GM12878 (cell line): ENCODE data around the gene TRABD.

ENCODE experiments used
- BCL11A ChIP-seq: IDR thresholded peaks from 2 replicates; pipeline ENCODE4 v1.6.1; 2011; ENCODE audit warnings: low read depth, low read length
- EZH2 ChIP-seq: IDR thresholded peaks from 2 replicates; pipeline ENCODE4 v1.6.1; 2012; ENCODE audit warnings: low read depth, mild to moderate bottlenecking, control low read depth, inconsistent platforms, low read length, borderline replicate concordance; ENCODE audit not compliant: control insufficient read depth
- LARP7 ChIP-seq: fragments of 450-650 bp; IDR thresholded peaks from 2 replicates; pipeline ENCODE4 v1.6.1; 2017; ENCODE audit warnings: mild to moderate bottlenecking
- MTA3 ChIP-seq: IDR thresholded peaks from 2 replicates; pipeline ENCODE4 v1.6.1; 2012; ENCODE audit warnings: low read length, inconsistent platforms, borderline replicate concordance
- NFXL1 ChIP-seq: fragments of 450-650 bp; IDR thresholded peaks from 2 replicates; pipeline ENCODE4 v1.6.1; 2017; ENCODE audit warnings: antibody characterized with exemption, mild to moderate bottlenecking, borderline replicate concordance
- POLR2A ChIP-seq: IDR thresholded peaks from 2 replicates; pipeline ENCODE4 v1.6.1; 2011; ENCODE audit warnings: low read depth, mild to moderate bottlenecking, low read length
- POLR2AphosphoS5 ChIP-seq: IDR thresholded peaks from 2 replicates; pipeline ENCODE4 v1.6.1; 2011; ENCODE audit warnings: mild to moderate bottlenecking, low read length, inconsistent platforms
- RB1 ChIP-seq: fragments of 450-650 bp; formaldehyde crosslinking; IDR thresholded peaks from 2 replicates; pipeline ENCODE4 v1.6.1; 2017; ENCODE audit warnings: mild to moderate bottlenecking, borderline replicate concordance
- RBBP5 ChIP-seq: fragments of 200-600 bp; sonication (generic); conservative IDR thresholded peaks from 2 replicates; pipeline ENCODE4 v1.6.1; 2016
- REST ChIP-seq: IDR thresholded peaks from 2 replicates; pipeline ENCODE4 v1.6.1; 2012; ENCODE audit warnings: mild to moderate bottlenecking, low read depth, low read length
- TF ChIP-seq, protein P1 (sequence below): IDR thresholded peaks from 2 replicates; pipeline ENCODE4 v1.6.1; 2011; ENCODE audit warnings: low read depth, mild to moderate bottlenecking, low read length, moderate library complexity, borderline replicate concordance; ENCODE audit errors: extremely low read depth

DNA sequence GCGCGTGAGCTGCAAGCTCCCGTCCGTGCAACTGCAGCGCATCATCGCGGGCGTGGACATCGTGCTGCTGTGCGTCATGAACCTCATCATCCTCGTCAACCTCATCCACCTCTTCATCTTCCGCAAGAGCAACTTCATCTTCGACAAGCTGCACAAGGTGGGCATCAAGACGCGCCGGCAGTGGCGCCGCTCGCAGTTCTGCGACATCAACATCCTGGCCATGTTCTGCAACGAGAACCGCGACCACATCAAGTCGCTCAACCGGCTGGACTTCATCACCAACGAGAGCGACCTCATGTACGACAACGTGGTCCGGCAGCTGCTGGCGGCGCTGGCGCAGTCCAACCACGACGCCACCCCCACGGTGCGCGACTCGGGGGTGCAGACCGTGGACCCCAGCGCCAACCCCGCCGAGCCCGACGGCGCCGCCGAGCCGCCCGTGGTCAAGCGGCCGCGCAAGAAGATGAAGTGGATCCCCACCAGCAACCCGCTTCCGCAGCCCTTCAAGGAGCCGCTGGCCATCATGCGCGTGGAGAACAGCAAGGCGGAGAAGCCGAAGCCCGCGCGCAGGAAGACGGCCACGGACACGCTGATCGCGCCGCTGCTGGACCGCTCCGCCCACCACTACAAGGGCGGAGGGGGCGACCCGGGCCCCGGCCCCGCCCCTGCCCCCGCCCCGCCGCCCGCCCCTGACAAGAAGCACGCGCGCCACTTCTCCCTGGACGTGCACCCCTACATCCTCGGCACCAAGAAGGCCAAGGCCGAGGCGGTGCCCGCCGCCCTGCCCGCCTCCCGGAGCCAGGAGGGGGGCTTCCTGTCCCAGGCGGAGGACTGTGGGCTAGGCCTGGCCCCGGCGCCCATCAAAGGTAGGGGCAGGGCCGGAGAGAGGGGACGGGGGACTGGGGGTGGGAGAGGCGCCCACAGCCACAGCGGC lies 7.9 kb upstream of the TRABD start:
- TF ChIP-seq POLR2AphosphoS5 = no peak
- no peak for TF ChIP-seq RBBP5
- no peak for TF ChIP-seq MTA3
- TF ChIP-seq POLR2A = no peak
- no peak for TF ChIP-seq EZH2
- no peak for TF ChIP-seq BCL11A
- TF ChIP-seq RB1 = no peak
- no peak for TF ChIP-seq LARP7
- no peak for TF ChIP-seq NFXL1
- TF ChIP-seq REST = no peak
- TF ChIP-seq, protein P1, sequence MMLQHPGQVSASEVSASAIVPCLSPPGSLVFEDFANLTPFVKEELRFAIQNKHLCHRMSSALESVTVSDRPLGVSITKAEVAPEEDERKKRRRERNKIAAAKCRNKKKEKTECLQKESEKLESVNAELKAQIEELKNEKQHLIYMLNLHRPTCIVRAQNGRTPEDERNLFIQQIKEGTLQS = no peak
